Measurements from ENCODE around the gene SLC2A10.

The SLC2A10 gene

GRCh38 chr20:46689754-46690085 lies 19.7 kb upstream of the SLC2A10 start:
- DNase-seq (ENCODE audit: low read depth), result no peak
- TF ChIP-seq CTCF (IDR thresholded peaks at IDR 0.05; ENCODE audit: insufficient read depth, low read depth, low read length, missing control alignments), result no peak
- H3K4me3 ChIP-seq (ENCODE audit: low read depth, low read length), result peak overlapping the region; percentile 77

- no peak for TF ChIP-seq CTCF (IDR thresholded peaks at IDR 0.05; ENCODE audit: insufficient read depth, low read depth, low read length, missing control alignments)
- DNase-seq (ENCODE audit: low read depth), result no peak
- H3K4me3 ChIP-seq (ENCODE audit: low read depth, low read length), result peak overlapping the region; percentile 77; the same call in 1 of the 2 replicates
These were observed 19.0 kb upstream of the SLC2A10 start for GRCh38 chr20:46690219-46691106.

- TF ChIP-seq CTCF (IDR thresholded peaks at IDR 0.05; ENCODE audit: insufficient read depth, low read depth, low read length, missing control alignments), result no peak
- H3K4me3 ChIP-seq (ENCODE audit: low read depth, low read length), result no peak overlapping the region
- no peak for DNase-seq (ENCODE audit: low read depth)
These were observed 18.3 kb upstream of the SLC2A10 start for GRCh38 chr20:46691196-46691595.

- no peak overlapping the region for H3K4me3 ChIP-seq (ENCODE audit: low read depth, low read length)
- peak; percentile 61 for DNase-seq (ENCODE audit: low read depth)
- TF ChIP-seq CTCF (IDR thresholded peaks at IDR 0.05; ENCODE audit: insufficient read depth, low read depth, low read length, missing control alignments), result no peak
These were observed 15.0 kb upstream of the SLC2A10 start for GRCh38 chr20:46694484-46694883.

- no peak for TF ChIP-seq CTCF (IDR thresholded peaks at IDR 0.05; ENCODE audit: insufficient read depth, low read depth, low read length, missing control alignments)
- DNase-seq (ENCODE audit: low read depth), result no peak
- H3K4me3 ChIP-seq (ENCODE audit: low read depth, low read length), result no peak overlapping the region
These were observed 13.6 kb upstream of the SLC2A10 start for GRCh38 chr20:46695892-46696291.

- no peak overlapping the region for H3K4me3 ChIP-seq (ENCODE audit: low read depth, low read length)
- no peak for DNase-seq (ENCODE audit: low read depth)
- no peak for TF ChIP-seq CTCF (IDR thresholded peaks at IDR 0.05; ENCODE audit: insufficient read depth, low read depth, low read length, missing control alignments)
These were observed 12.6 kb upstream of the SLC2A10 start for GRCh38 chr20:46696791-46697279.

Measured in GM12865 (cell line).